NT2/D1 (cell line): ENCODE data around the gene CFAP61.

Experiments
- SUZ12 ChIP-seq: IDR thresholded peaks from 2 replicates; pipeline ENCODE4 v1.6.1; 2011; ENCODE audit not compliant: insufficient read length, insufficient read depth; ENCODE audit errors: extremely low read depth
- YY1 ChIP-seq: IDR thresholded peaks from 2 replicates; pipeline ENCODE4 v1.6.1; 2011; ENCODE audit not compliant: insufficient read length, insufficient read depth

GRCh38 chr20:20078041-20078440 lies 25.7 kb downstream of the CFAP61 start:
- TF ChIP-seq SUZ12: no peak
- TF ChIP-seq YY1: no peak
